NT2/D1 (cell line): ENCODE results near the gene NGB.

ENCODE experiments used
- YY1 ChIP-seq: IDR thresholded peaks from 2 replicates; pipeline ENCODE4 v1.6.1; 2011; ENCODE audit not compliant: insufficient read length, insufficient read depth
- ZNF274 ChIP-seq: IDR thresholded peaks from 2 replicates; pipeline ENCODE4 v1.6.1; 2011; ENCODE audit warnings: mild to moderate bottlenecking, low read depth, low read length

DNA sequence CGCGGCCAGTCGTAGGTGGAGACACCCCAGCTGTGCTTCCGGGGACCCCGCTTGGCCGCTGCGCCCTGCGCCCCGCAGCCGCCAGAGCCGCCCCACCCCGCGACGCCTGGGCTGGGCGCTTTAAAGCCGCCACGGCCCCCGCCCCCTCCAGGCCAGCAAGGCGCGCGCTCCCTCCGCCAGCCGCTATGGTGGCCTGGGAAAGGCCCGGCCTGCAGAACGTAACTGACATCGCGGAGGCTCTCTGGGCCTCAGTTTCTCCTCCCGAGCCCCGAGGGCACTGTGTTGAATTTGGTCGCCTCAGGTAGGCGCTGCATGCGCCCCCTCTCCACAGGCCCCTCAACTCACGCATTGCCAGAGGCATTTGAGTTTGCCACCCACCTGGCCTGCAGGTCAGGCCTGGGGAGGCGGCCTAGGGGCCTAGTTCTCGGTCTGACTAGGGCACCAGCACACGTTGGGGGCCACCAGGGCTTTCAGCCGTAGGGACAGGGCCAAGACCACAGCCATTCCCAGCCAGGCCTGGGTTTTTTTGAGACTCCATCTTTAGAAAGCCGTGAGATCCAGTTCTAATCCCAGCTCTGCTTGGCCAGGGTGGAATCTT, at the start of gene NGB:
- TF ChIP-seq YY1, result no peak
- TF ChIP-seq ZNF274, result no peak
